Suppressor macrophage treated with lipopolysaccharide for 4 hours (primary cell): Measurements from ENCODE around the gene INCENP.
"Not testable (repeated sequence)": the region's sequence is repeated elsewhere in the genome, so short reads cannot be mapped to it uniquely, and the experiment has no call there.

Experiments used
- DNase-seq: peaks from one replicate; pipeline ENCODE4 v3.0.0-alpha.2; 2020

INCENP gene

GRCh38 chr11:62172294-62172693 is 48.5 kb downstream of the INCENP start:
- DNase-seq: no peak

GRCh38 chr11:62176766-62177165 is 53.0 kb downstream of the INCENP start:
- DNase-seq: no peak

DNA sequence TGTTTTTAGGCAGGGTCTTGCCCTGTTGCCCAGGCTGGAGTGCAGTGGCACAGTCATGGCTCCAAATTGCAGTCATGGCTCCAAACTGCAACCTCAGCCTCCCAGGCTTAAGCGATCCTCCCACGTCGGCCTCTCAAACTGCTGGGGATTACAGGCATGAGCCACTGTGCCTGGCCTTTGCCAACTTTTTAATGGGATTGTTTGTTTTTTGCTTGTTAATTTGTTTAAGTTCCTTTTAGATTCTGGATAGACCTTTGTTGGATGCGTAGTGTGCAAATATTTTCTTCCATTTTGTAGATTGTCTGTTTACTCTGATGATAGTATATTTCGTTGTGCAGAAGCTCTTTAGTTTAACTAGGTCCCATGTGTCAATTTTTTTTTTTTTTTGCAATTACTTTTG is 56.2 kb downstream of the INCENP start:
- DNase-seq: no peak

DNA sequence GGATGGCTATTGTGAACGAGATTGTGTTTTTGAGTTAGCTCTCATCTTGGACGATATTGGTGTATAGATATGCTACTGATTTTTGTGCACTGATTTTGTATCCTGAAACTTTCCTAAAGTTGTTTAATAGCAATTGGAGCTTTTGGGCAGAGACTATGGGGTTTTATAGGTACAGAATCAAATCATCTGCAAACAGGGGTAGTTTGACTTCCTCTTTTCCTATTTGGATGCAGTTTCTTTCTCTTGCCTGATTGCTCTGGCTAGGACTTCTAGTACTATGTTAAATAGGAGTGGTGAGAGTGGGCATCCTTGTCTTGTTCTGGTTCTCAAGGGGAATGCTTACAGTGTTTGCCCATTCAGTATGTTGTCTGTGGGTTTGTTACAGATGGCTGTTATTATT is 57.3 kb downstream of the INCENP start:
- no peak for DNase-seq

DNA sequence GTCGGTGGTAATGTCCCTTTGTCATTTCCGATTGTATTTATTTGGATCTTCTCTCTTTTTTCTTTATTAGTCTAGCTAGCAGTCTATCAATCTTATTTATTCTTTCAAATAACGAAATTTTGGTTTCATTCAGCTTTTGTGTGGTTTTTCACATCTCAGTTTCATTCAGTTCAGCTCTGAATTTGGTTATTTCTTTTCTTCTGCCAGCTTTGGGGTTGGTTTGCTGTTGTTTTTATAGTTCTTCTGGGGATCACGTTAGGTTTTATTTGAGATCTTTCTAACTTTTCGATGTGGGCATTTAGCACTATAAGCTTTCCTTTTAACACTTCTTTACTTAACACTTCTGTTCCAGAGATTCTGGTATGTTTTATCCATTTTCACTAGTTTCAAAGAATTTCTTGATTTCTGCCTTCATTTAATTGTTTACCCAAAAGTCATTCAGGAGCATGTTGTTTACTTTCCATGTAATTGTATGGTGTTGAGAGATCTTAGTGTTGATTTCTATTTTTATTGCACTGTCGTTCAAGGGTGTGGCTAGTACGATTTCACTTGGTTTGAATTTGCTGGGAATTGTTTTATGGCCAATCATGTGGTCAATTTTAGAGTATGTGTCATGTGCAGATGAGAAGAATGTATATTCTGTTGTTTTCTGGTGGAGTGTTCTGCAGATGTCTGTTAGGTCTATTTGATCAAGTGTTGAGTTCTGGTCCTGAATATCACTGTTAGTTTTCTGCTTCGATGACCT is 58.5 kb downstream of the INCENP start:
- DNase-seq: no peak

GRCh38 chr11:62186195-62186594 is 62.4 kb downstream of the INCENP start:
- DNase-seq: no peak

DNA sequence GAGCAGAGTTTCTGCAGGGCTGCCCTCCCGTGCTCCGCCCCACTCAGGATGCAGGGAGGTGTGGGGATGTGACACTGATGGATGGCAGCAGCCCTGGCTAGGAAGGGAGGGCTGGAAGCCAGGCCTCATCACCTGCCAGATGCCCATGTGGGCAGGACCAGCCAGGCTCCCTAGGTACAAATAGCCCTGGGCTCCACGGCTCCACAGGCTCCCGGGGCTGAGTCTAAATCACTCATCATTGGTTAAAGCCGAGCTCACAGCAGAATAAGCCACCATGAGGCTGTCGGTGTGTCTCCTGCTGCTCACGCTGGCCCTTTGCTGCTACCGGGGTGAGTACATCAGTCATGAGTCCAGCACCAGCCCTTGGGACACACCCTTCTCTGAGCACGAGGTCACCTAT is 66.2 kb downstream of the INCENP start, which contains the start of gene SCGB1D1:
TSS of gene SCGB1D1 (plus strand) at position 206 of the 400 bp plus-strand sequence. CDS start at position 275, 69 bp downstream.
- DNase-seq: no peak

DNA sequence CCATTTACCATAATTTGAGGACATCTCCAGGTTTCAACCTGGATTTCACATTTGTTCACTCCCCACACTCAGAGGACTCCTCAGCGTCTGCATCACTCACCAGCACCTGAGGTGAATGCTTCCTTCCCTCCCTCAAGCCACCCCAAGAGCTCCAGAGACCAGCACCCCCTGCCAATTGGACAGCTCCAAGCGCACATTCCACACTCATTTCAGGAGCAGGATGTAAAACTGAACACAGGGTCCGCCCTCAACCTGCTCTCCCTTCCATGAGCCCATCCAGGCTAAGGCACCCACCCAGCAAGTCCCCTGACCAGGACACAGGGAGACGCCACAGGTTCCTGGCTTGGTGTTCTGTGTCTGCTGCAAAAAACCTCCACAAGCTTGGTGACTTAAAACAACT is 70.1 kb downstream of the INCENP start:
- no peak for DNase-seq

DNA sequence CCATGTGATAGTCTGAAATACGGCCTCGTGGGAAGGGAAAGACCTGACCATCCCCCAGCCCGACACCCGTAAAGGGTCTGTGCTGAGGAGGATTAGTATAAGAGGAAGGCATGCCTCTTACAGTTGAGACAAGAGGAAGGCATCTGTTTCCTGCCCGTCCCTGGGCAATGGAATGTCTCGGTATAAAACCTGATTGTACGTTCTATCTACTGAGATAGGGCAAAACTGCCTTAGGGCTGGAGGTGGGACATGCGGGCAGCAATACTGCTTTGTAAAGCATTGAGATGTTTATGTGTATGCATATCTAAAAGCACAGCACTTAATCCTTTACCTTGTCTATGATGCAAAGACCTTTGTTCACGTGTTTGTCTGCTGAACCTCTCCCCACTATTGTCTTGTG is 71.2 kb downstream of the INCENP start:
- DNase-seq: not testable (repeated sequence)

DNA sequence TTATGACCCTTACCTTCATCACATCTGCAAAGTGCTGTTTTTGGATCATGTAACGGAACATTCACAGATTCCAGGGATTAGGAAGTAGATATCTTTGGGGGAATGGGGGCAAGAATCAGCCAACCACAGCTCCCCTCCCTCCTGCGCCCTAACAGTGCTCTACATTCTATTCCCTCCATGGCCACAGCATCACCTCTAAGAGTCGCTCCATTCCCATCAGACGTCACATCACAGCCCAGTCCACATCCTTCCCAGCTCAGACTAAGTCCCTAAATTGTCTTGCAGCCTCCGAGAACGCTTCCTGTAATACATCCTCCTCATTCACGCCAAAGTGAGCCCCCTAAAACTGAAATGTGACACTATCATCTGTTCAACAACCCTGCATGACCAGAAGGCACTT is 72.1 kb downstream of the INCENP start:
- no peak for DNase-seq

- not testable (repeated sequence) for DNase-seq
These were observed 73.6 kb downstream of the INCENP start for GRCh38 chr11:62197400-62197799.

GRCh38 chr11:62201376-62201775 is 77.6 kb downstream of the INCENP start:
- DNase-seq: no peak
